HG02623 (cell line): ENCODE measurements around the gene DSCAML1.
"Not testable (repeated sequence)": the region's sequence is repeated elsewhere in the genome, so short reads cannot be mapped to it uniquely, and the experiment has no call there.

Experiments used
- ATAC-seq: cut with Tn5 transposase; IDR thresholded peaks from one replicate; pipeline ENCODE4 v1.9.1; 2021; ENCODE audit warnings: moderate library complexity; ENCODE audit not compliant: unreplicated experiment

DSCAML1 gene

GRCh38 chr11:117820071-117820470 lies 23.1 kb upstream of the DSCAML1 start:
- no peak for ATAC-seq

GRCh38 chr11:117819096-117820040 lies 22.4 kb upstream of the DSCAML1 start:
- no peak for ATAC-seq

- no peak for ATAC-seq
Measured at GRCh38 chr11:117818041-117818873, 21.2 kb upstream of the DSCAML1 start.

GRCh38 chr11:117817368-117818040 lies 20.5 kb upstream of the DSCAML1 start:
- ATAC-seq: no peak

- ATAC-seq: no peak
Measured at GRCh38 chr11:117816846-117817367, 19.9 kb upstream of the DSCAML1 start.

- ATAC-seq: no peak
Measured at GRCh38 chr11:117816151-117816741, 19.2 kb upstream of the DSCAML1 start.

GRCh38 chr11:117815262-117815803 lies 18.3 kb upstream of the DSCAML1 start:
- peak; percentile 62 for ATAC-seq

- ATAC-seq: peak; percentile 27
Measured at GRCh38 chr11:117814766-117815261, 17.8 kb upstream of the DSCAML1 start.

GRCh38 chr11:117814204-117814765 lies 17.3 kb upstream of the DSCAML1 start:
- ATAC-seq: peak; percentile 1

- not testable (repeated sequence) for ATAC-seq
Measured at GRCh38 chr11:117810056-117810451, 13.0 kb upstream of the DSCAML1 start.

- no peak for ATAC-seq
Measured at GRCh38 chr11:117809236-117810055, 12.4 kb upstream of the DSCAML1 start.

- no peak for ATAC-seq
Measured at GRCh38 chr11:117808784-117809183, 11.8 kb upstream of the DSCAML1 start.

GRCh38 chr11:117807482-117808327 lies 10.7 kb upstream of the DSCAML1 start:
- no peak for ATAC-seq

GRCh38 chr11:117806846-117807245 lies 9.8 kb upstream of the DSCAML1 start:
- ATAC-seq: no peak

GRCh38 chr11:117805045-117805444 lies 8.0 kb upstream of the DSCAML1 start:
- ATAC-seq: no peak

GRCh38 chr11:117803896-117804295 lies 6.9 kb upstream of the DSCAML1 start:
- ATAC-seq: no peak

- ATAC-seq: no peak
Measured at GRCh38 chr11:117799634-117800033, 2.6 kb upstream of the DSCAML1 start.

GRCh38 chr11:117796456-117796871 lies 552 bp downstream of the DSCAML1 start:
- no peak for ATAC-seq
